Activated CD8-positive, alpha-beta memory T cell treated with anti-CD3 and anti-CD28 coated beads, Interleukin-2, amount 10 ng/mL, durations not matched to agents 7 days and 5 days (primary cell): ENCODE measurements around the gene OASL. TPM values are rescaled to one million over a fixed set of nuclear protein-coding genes. Genes with fewer than 3 reads are reported as not detected.

Experiments used
- ATAC-seq: fragments of 150-1000 bp; cut with Tn5 transposase; one replicate; pipeline ENCODE4 v1.10.0; 2021; ENCODE audit warnings: moderate library complexity
- CTCF ChIA-PET: fragments of 350-600 bp; sonication (Branson Sonifier 250); formaldehyde crosslinking; loops from one replicate; lab custom pipeline; 2021; ENCODE audit warnings: antibody characterized with exemption; lab: Charles Lee
- DNase-seq: peaks from one replicate; pipeline ENCODE4 v3.0.0-alpha.2; 2020
- H3K27ac Mint-ChIP-seq: one replicate; pipeline ENCODE4 v1.8.0; 2021; ENCODE audit warnings: mild to moderate bottlenecking, mixed read lengths
- H3K27me3 Mint-ChIP-seq: one replicate; pipeline ENCODE4 v1.8.0; 2021; ENCODE audit warnings: mixed read lengths
- H3K36me3 Mint-ChIP-seq: one replicate; pipeline ENCODE4 v1.8.0; 2021; ENCODE audit warnings: mild to moderate bottlenecking, mixed read lengths
- H3K4me1 Mint-ChIP-seq: one replicate; pipeline ENCODE4 v1.8.0; 2021; ENCODE audit warnings: mixed read lengths
- H3K4me3 Mint-ChIP-seq: one replicate; pipeline ENCODE4 v1.8.0; 2021; ENCODE audit warnings: mild to moderate bottlenecking, moderate library complexity, mixed read lengths
- H3K9me3 Mint-ChIP-seq: one replicate; pipeline ENCODE4 v1.8.0; 2022; ENCODE audit warnings: low read depth, mixed read lengths
- total RNA-seq, 2 experiments: library from RNA; stranded (reverse); gene quantifications; one replicate each; pipeline ENCODE4 v1.2.3, GENCODE V29; 2021

The OASL gene
- total RNA-seq, 2 experiments from 2014 or later: 55.3 to 135 TPM

DNA sequence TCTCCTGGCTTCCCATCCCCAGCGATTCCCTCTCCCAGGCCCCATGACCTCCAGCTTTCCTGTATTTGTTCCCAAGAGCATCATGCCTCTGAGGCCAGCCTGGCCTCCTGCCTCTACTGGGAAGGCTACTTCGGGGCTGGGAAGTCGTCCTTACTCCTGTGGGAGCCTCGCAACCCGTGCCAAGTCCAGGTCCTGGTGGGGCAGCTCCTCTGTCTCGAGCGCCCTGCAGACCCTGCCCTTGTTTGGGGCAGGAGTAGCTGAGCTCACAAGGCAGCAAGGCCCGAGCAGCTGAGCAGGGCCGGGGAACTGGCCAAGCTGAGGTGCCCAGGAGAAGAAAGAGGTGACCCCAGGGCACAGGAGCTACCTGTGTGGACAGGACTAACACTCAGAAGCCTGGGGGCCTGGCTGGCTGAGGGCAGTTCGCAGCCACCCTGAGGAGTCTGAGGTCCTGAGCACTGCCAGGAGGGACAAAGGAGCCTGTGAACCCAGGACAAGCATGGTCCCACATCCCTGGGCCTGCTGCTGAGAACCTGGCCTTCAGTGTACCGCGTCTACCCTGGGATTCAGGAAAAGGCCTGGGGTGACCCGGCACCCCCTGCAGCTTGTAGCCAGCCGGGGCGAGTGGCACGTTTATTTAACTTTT is 37.1 kb downstream of the OASL start:
- ATAC-seq: no peak

GRCh38 chr12:121001060-121001459 is 38.0 kb downstream of the OASL start:
- DNase-seq (no peak), ATAC-seq (no peak)
- Mint-ChIP-seq H3K36me3 (peaks cover 9% of the 10 kb centered on the region), H3K27ac (no peak overlapping the region), H3K4me1 (peaks cover 4% of the 10 kb centered on the region), H3K9me3 (no peaks in the 10 kb centered on the region), H3K4me3 (no peak overlapping the region), H3K27me3 (no peaks in the 10 kb centered on the region)
- CTCF ChIA-PET: interaction anchor here (1.1 to 1.9 kb wide), 2 partner anchors 29 to 60 kb away, joined by 3 to 5 read pairs; no protein-coding TSS in a partner anchor

More for the DNA sequence above, 37.1 kb downstream of the OASL start:
- no peak overlapping the region for H3K27ac Mint-ChIP-seq
- peaks cover 4% of the 10 kb centered on the region for H3K4me1 Mint-ChIP-seq
- H3K36me3 Mint-ChIP-seq: peaks cover 12% of the 10 kb centered on the region
- CTCF ChIA-PET: interaction anchor here (1.1 to 1.9 kb wide), 2 partner anchors 30 to 59 kb away, joined by 3 to 5 read pairs; no protein-coding TSS in a partner anchor
- no peaks in the 10 kb centered on the region for H3K27me3 Mint-ChIP-seq
- H3K9me3 Mint-ChIP-seq: no peaks in the 10 kb centered on the region
- no peak for DNase-seq
- no peak overlapping the region for H3K4me3 Mint-ChIP-seq

- CTCF ChIA-PET: no interaction called here
- no peak overlapping the region for H3K4me3 Mint-ChIP-seq
Observed at GRCh38 chr12:121000530-121000929, 38.5 kb downstream of the OASL start.

GRCh38 chr12:120999191-121000120 is 39.6 kb downstream of the OASL start:
- Mint-ChIP-seq H3K4me3 (no peak overlapping the region), H3K36me3 (peaks cover 6% of the 10 kb centered on the region), H3K27ac (no peak overlapping the region), H3K27me3 (peaks cover 4% of the 10 kb centered on the region), H3K9me3 (no peaks in the 10 kb centered on the region), H3K4me1 (no peaks in the 10 kb centered on the region)
- CTCF ChIA-PET: no interaction called here
- ATAC-seq (no peak), DNase-seq (no peak)

More at GRCh38 chr12:121000530-121000929, 38.5 kb downstream of the OASL start:
- Mint-ChIP-seq H3K27ac (no peak overlapping the region), H3K4me1 (peaks cover 4% of the 10 kb centered on the region), H3K27me3 (no peaks in the 10 kb centered on the region), H3K36me3 (peaks cover 8% of the 10 kb centered on the region), H3K9me3 (no peaks in the 10 kb centered on the region)
- ATAC-seq: no peak
- no peak for DNase-seq

- CTCF ChIA-PET: interaction anchor here (0.6 kb wide), 1 partner anchor 299 kb away, joined by 3 read pairs; no protein-coding TSS in a partner anchor
- ATAC-seq (no peak), DNase-seq (no peak)
- Mint-ChIP-seq H3K9me3 (no peaks in the 10 kb centered on the region), H3K4me1 (no peaks in the 10 kb centered on the region), H3K36me3 (peaks cover 3% of the 10 kb centered on the region), H3K27ac (no peak overlapping the region), H3K4me3 (no peak overlapping the region), H3K27me3 (peaks cover 4% of the 10 kb centered on the region)
Observed at GRCh38 chr12:120998435-120998834, 40.6 kb downstream of the OASL start.

GRCh38 chr12:120997448-120997847 is 41.6 kb downstream of the OASL start:
- no peak overlapping the region for H3K27ac Mint-ChIP-seq
- peaks cover 4% of the 10 kb centered on the region for H3K27me3 Mint-ChIP-seq
- CTCF ChIA-PET: no interaction called here
- no peaks in the 10 kb centered on the region for H3K4me1 Mint-ChIP-seq
- H3K36me3 Mint-ChIP-seq: no peaks in the 10 kb centered on the region
- ATAC-seq (no peak), DNase-seq (no peak)
- H3K4me3 Mint-ChIP-seq: no peak overlapping the region
- no peaks in the 10 kb centered on the region for H3K9me3 Mint-ChIP-seq

DNA sequence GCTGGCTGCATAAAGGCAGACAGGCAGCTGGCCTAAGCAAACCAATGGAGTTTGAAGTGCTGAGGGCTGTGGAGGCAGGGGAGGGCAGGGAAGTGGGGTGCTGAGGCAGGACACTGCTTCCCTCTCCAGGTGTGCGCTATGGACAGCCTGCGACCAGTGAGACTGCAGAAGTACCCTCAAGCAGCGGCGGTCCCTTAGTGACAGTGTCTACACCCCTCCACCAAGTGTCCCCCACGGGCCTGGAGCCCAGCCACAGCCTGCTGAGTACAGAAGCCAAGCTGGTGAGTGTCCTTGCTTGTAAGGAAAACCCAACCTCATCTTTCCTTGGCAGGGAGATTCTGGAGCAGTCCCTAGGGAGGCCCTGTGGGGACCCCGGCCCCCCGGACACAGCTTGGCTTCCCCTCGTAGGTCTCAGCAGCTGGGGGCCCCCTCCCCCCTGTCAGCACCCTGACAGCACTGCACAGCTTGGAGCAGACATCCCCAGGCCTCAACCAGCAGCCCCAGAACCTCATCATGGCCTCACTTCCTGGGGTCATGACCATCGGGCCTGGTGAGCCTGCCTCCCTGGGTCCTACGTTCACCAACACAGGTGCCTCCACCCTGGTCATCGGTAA is 42.8 kb downstream of the OASL start:
- no peaks in the 10 kb centered on the region for H3K9me3 Mint-ChIP-seq
- H3K36me3 Mint-ChIP-seq: no peaks in the 10 kb centered on the region
- DNase-seq (no peak), ATAC-seq (no peak)
- no peaks in the 10 kb centered on the region for H3K4me1 Mint-ChIP-seq
- no peak overlapping the region for H3K4me3 Mint-ChIP-seq
- H3K27me3 Mint-ChIP-seq: peaks cover 7% of the 10 kb centered on the region
- no peak overlapping the region for H3K27ac Mint-ChIP-seq
- CTCF ChIA-PET: no interaction called here

GRCh38 chr12:120994589-120995337 is 44.3 kb downstream of the OASL start:
- Mint-ChIP-seq H3K4me3 (no peak overlapping the region), H3K36me3 (no peaks in the 10 kb centered on the region), H3K9me3 (no peaks in the 10 kb centered on the region), H3K27me3 (peaks cover 8% of the 10 kb centered on the region), H3K27ac (no peak overlapping the region), H3K4me1 (no peaks in the 10 kb centered on the region)
- no peak for ATAC-seq
- CTCF ChIA-PET: no interaction called here
- DNase-seq: no peak

DNA sequence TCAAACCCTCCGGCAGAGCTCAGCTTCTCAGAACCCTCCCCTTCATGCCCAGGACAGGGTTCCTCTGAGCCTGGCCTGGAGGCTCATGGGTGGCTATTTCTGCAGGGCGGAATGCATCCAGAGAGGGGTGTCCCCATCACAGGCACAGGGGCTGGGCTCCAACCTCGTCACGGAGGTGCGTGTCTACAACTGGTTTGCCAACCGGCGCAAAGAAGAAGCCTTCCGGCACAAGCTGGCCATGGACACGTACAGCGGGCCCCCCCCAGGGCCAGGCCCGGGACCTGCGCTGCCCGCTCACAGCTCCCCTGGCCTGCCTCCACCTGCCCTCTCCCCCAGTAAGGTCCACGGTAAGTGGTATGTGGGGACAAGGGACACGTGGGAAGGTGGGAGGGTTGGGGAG is 45.0 kb downstream of the OASL start:
- DNase-seq (no peak), ATAC-seq (no peak)
- Mint-ChIP-seq H3K4me1 (no peaks in the 10 kb centered on the region), H3K4me3 (no peak overlapping the region), H3K9me3 (no peaks in the 10 kb centered on the region), H3K27ac (no peak overlapping the region), H3K36me3 (no peaks in the 10 kb centered on the region), H3K27me3 (peaks cover 11% of the 10 kb centered on the region)
- CTCF ChIA-PET: no interaction called here

DNA sequence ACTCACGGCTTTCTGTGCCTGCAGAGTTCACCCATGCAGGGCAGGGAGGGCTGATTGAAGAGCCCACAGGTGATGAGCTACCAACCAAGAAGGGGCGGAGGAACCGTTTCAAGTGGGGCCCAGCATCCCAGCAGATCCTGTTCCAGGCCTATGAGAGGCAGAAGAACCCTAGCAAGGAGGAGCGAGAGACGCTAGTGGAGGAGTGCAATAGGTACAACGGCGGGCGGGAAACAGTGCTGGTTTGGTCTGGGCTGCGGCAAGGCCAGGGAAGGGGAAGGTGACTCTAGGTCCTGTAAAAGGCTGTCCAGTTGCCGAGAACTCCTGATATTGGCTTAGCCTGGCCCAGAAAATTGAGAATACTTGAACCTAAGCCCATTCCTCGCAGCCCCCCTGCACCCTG is 45.5 kb downstream of the OASL start:
- CTCF ChIA-PET: no interaction called here
- Mint-ChIP-seq H3K4me1 (no peaks in the 10 kb centered on the region), H3K27ac (no peak overlapping the region), H3K36me3 (no peaks in the 10 kb centered on the region), H3K9me3 (no peaks in the 10 kb centered on the region), H3K27me3 (peaks cover 11% of the 10 kb centered on the region), H3K4me3 (no peak overlapping the region)
- DNase-seq (no peak), ATAC-seq (no peak)

DNA sequence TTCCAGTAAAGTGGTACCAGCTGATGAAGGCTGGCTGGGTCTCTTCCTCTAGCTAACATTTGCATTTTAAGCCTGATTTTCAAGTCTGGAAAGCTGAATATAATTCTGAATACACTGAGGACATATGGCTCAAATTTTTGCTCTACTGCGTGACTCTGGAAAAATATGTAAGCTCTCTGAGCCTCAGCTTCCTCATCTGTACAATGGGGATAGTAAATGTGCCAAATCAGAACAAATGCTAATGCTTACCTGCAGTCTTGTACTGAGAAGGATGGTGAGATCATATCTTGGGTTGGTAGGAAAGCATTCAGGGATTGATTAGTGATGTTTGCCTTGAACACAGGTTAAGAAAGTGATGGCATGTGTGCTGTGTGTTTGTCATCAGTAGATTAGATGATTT is 46.1 kb downstream of the OASL start:
- Mint-ChIP-seq H3K9me3 (no peaks in the 10 kb centered on the region), H3K27ac (no peak overlapping the region), H3K27me3 (peaks cover 11% of the 10 kb centered on the region), H3K36me3 (no peaks in the 10 kb centered on the region), H3K4me3 (no peak overlapping the region), H3K4me1 (no peaks in the 10 kb centered on the region)
- CTCF ChIA-PET: interaction anchor here (0.8 to 1.4 kb wide), 2 partner anchors 13 to 21 kb away, joined by 3 to 4 read pairs; no protein-coding TSS in a partner anchor
- no peak for ATAC-seq
- no peak for DNase-seq

- Mint-ChIP-seq H3K27me3 (peaks cover 11% of the 10 kb centered on the region), H3K4me3 (no peak overlapping the region), H3K4me1 (no peaks in the 10 kb centered on the region), H3K36me3 (no peaks in the 10 kb centered on the region), H3K27ac (no peak overlapping the region), H3K9me3 (no peaks in the 10 kb centered on the region)
- DNase-seq (no peak), ATAC-seq (no peak)
- CTCF ChIA-PET: interaction anchor here (0.7 to 1.4 kb wide), 4 partner anchors 14 to 343 kb away, joined by 3 to 5 read pairs (median 4); no protein-coding TSS in a partner anchor
Observed at GRCh38 chr12:120991965-120992364, 47.1 kb downstream of the OASL start.
